GM12891 (cell line): ENCODE results near the gene C15orf61.

Experiments
- DNase-seq: peaks from one replicate; pipeline ENCODE4 v3.0.0; 2011; ENCODE audit warnings: low spot score; ENCODE audit not compliant: insufficient read length
- FAIRE-seq: peaks from 2 replicates; lab custom pipeline; 2011; peaks lifted over from hg19 to GRCh38; lab: Jason Lieb, UNC
- PAX5 ChIP-seq: IDR thresholded peaks from 2 replicates; pipeline ENCODE4 v1.6.1; 2011; ENCODE audit warnings: low read length, moderate library complexity, mild to moderate bottlenecking; ENCODE audit not compliant: insufficient read depth, severe bottlenecking
- POLR2A ChIP-seq: IDR thresholded peaks from 2 replicates; pipeline ENCODE4 v1.6.1; 2011; ENCODE audit warnings: low read depth, low read length, control low read depth
- POLR2AphosphoS5 ChIP-seq: IDR thresholded peaks from 2 replicates; pipeline ENCODE4 v1.6.1; 2011; ENCODE audit warnings: low read depth, low read length, control low read depth
- POU2F2 ChIP-seq: IDR thresholded peaks from 2 replicates; pipeline ENCODE4 v1.6.1; 2011; ENCODE audit warnings: low read depth, mild to moderate bottlenecking, control low read depth, low read length, moderate library complexity
- SPI1 ChIP-seq: IDR thresholded peaks from 2 replicates; pipeline ENCODE4 v1.6.1; 2011; ENCODE audit warnings: low read depth, low read length, control low read depth
- TAF1 ChIP-seq: IDR thresholded peaks from 2 replicates; pipeline ENCODE4 v1.6.1; 2011; ENCODE audit warnings: low read depth, low read length, control low read depth

Gene C15orf61

GRCh38 chr15:67559576-67559975, 38.6 kb downstream of the C15orf61 start:
- DNase-seq (no peak), FAIRE-seq (no peak)
- TF ChIP-seq POU2F2 (no peak), TAF1 (no peak), PAX5 (no peak), SPI1 (no peak), POLR2AphosphoS5 (no peak)

DNA sequence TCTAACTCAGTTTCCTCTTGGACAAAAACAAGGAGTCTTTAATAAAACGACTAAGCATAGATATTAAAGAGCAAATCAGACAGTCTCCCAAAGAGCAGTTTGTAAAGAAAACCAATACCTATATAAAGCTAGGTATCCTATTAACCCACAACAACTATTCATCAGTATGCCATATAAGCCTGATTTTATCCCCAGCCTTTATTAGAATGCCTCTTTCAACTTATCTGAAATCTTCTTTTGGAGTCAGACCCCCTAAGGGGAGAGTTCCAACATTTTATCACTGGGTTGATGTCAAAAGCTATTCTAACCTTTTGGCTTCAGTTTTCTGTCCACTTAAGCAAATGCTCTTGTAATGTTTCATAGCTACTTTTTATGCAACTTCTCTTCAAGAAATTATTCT, 39.4 kb downstream of the C15orf61 start:
- no peak for DNase-seq
- no peak for FAIRE-seq
- TF ChIP-seq POLR2A, result no peak
- no peak for TF ChIP-seq POU2F2
- no peak for TF ChIP-seq TAF1
- no peak for TF ChIP-seq POLR2AphosphoS5
- no peak for TF ChIP-seq SPI1
- no peak for TF ChIP-seq PAX5

GRCh38 chr15:67563092-67563491, 42.2 kb downstream of the C15orf61 start:
- no peak for FAIRE-seq
- TF ChIP-seq SPI1 (no peak), POU2F2 (no peak), POLR2AphosphoS5 (no peak), PAX5 (no peak), POLR2A (no peak)
- DNase-seq, result no peak

DNA sequence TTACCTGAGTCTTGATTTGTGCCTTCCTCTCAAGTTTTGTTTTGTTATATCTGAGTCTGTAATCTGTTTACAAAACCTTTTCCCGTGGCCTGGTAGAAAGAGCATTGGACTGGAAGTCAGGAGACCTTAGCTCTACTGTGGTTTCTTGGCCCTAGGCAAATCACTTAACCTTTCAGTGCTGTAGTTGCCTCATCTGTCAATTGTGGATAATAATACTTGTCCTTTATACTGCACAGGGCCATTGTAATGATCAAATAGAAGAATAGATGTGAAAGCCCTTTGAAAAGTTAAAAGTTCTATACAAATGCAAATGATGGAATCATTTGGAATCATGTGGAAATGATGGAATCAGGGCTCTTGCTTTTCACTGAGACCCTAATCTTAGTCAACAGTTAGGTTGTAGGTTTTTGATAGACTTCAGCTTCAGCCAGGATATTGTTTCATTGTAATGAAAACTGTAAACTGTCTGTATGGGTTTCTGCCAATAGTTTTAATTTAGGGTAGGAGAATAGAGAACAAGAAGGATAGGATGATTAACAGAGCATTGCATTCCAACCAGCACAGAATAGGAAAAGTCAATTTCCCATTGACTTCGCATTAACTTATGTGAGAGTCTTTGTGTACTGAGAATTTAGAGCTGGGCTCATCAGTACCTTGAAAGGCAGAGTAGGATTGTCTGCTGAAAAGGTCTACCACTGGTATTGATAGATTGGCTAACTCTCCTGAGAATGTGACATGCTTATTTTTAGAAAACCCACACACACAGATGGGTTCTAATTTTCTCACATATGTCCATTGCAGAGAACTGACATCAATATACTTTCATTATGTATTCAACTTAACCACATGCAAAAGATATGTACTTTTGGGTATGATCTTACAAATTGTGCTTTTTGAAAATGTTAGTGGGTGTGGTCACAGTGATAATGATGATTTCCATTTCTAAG, 43.4 kb downstream of the C15orf61 start:
- TF ChIP-seq PAX5, result no peak
- no peak for TF ChIP-seq TAF1
- TF ChIP-seq POLR2AphosphoS5, result no peak
- no peak for TF ChIP-seq POU2F2
- no peak for TF ChIP-seq POLR2A
- TF ChIP-seq SPI1, result no peak
- DNase-seq, result peak; percentile 25
- peak; percentile 93 for FAIRE-seq

DNA sequence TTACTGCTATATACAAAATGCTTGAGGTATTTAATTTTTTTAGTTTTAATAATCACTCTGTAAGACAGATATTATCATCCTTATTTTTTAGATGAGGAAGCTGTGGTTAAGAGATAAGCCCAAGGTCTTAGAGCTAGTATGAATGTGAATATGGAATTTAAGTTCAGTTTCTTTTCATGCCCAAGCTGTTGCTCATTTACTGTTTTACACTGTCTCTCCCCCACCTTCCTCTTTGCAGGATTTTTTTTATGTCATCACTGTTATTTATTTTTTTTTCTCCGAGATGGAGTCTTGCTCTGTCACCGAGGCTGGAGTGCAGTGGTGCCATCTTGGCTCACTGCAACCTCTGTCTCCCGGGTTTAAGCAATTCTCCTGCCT, 44.0 kb downstream of the C15orf61 start:
- DNase-seq (no peak), FAIRE-seq (no peak)
- TF ChIP-seq POLR2A (no peak), TAF1 (no peak), POU2F2 (no peak), SPI1 (no peak), PAX5 (no peak), POLR2AphosphoS5 (no peak)

GRCh38 chr15:67569668-67570067, 48.7 kb downstream of the C15orf61 start:
- DNase-seq, result no peak
- peak; percentile 28 for FAIRE-seq
- TF ChIP-seq TAF1, result no peak
- no peak for TF ChIP-seq PAX5
- no peak for TF ChIP-seq POLR2AphosphoS5
- TF ChIP-seq POLR2A, result no peak
- no peak for TF ChIP-seq POU2F2
- TF ChIP-seq SPI1, result no peak

DNA sequence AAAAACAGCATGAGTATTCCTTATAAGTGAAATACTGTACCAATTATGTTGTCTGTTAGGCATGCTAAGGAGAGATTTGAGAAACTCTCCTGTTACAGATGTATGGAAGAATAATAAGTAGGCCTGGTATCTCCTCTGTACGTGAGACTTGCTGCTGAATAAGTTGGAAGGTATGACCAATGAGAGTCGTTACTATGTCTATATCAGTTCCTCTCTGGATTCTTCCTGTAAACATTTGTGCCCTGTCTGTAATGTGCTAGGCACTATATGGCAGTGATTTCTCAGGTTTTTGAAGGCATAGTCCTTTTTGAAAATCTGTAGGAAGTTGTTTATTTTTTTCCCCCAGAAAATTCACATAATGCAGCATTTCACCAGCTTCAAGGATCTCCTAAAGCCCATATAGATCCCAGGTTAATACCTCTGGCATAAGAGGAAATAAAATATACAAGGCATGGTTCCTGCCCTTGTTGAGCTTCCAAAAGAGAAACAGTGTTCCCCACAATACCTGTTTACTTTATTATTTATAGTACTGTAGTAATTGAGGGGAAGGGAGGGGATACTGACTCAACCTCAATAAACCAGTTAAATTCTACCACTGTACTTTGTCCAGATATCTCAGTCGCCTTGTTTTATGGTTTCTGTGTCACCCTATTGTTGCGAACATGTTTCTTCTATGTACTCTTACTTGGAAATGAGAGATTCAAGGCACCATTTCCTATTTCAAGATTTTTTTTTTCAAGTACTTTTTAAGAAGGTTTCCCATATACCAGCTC, 50.1 kb downstream of the C15orf61 start:
- no peak for DNase-seq
- TF ChIP-seq PAX5, result no peak
- no peak for TF ChIP-seq SPI1
- no peak for TF ChIP-seq POLR2AphosphoS5
- TF ChIP-seq POLR2A, result no peak
- TF ChIP-seq POU2F2, result no peak
- TF ChIP-seq TAF1, result no peak
- FAIRE-seq, result no peak

DNA sequence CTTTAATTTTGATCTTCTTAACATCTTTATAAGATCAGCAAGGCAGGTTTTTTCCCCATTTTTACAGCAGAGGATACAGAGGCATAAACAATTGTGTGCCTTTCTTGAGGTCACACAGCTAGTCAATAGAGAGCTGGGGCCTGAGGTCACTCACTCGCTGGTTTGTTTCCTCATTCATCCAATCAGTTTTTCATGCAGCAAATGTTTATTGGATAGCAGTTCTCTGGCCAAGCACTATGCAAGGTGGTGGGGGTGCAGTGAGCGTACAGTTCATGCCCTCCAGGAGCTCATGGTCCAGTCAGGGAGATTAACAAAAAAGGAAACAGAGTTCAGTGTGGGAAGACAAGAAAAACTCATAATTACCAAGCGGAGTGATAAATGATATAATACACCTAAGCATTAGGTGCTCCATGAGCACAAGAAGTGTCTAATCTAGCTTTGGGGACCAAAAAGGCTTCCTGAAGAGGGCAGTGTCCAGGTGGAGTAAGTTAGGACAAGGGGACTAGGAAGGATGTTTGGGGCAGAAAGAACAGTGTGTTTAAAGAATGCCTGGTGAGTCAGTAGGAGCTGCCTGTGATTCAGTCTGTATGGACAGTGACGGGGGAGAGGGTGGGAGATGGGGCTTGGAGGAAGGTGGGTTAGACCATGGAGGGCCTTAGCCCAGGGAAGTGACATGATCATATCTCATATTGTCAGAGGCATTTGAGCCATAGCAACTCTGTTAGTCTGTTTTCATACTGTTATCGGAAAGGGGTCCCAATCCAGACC, 50.9 kb downstream of the C15orf61 start:
- FAIRE-seq (no peak), DNase-seq (no peak)
- no peak for TF ChIP-seq SPI1
- no peak for TF ChIP-seq POLR2AphosphoS5
- TF ChIP-seq PAX5, result no peak
- TF ChIP-seq POU2F2, result no peak
- no peak for TF ChIP-seq POLR2A
- TF ChIP-seq TAF1, result no peak

GRCh38 chr15:67573194-67573593, 52.3 kb downstream of the C15orf61 start:
- TF ChIP-seq PAX5, result no peak
- no peak for TF ChIP-seq TAF1
- no peak for TF ChIP-seq SPI1
- TF ChIP-seq POLR2AphosphoS5, result no peak
- no peak for TF ChIP-seq POLR2A
- TF ChIP-seq POU2F2, result no peak
- FAIRE-seq (no peak), DNase-seq (no peak)
